GM21390 (cell line): ENCODE data around the gene GSTM2.
"Not testable (repeated sequence)": the region's sequence is repeated elsewhere in the genome, so short reads cannot be mapped to it uniquely, and the experiment has no call there.

Source experiments
- ATAC-seq: cut with Tn5 transposase; IDR thresholded peaks from one replicate; pipeline ENCODE4 v1.9.1; 2021; ENCODE audit not compliant: unreplicated experiment

The GSTM2 gene

DNA sequence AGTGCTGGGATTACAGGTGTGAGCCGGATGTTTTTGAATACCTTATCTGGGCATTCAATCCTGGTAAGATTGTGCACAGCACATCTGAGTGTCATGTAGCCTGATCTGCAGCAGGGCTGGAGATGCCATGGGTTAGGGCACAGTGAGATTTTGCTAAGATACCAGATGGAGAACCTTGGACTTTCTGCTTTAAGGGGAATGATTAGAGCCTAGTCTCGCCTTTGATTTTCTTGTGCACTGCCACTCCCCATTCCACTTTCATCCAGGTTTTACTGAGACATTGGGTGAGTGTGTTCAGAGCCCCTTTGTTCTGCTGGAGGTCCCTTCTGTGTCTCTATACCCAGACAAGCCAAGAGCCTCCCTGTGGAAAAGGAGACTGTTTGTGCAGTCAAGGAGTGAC, 6.0 kb downstream of the GSTM2 start:
- ATAC-seq, result not testable (repeated sequence)

DNA sequence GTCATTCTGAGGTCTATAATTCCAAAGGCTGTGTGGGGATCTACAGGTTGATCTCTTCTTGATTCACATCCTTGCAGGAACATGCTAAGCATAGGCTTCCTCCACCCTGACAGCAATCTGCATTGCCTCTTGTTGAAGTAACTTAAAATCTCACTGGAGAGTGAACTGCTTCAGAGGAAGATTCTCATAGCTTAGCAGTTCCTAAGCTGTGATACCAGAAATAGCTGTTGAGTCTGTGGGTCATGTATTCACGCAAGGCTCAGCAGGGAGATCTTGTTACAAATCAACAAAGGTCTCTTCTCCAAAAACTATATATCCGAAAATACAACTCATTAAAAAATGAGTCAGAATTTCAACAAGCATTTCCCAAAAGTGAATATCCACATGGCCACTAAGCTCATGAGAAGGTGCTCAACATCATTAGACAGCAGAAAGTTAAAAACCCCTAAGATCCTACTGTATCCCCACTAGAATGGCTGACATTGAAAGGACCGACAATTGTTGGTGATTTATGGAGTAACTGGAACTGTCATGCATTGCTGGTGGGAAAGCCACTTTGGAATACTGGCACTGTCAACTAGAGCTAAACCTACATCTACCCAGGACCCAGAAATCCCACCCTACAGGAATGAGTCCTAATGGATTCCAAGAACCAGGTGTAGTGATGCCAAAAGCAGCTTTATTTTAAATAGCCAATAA, 9.0 kb downstream of the GSTM2 start:
- ATAC-seq, result not testable (repeated sequence)

DNA sequence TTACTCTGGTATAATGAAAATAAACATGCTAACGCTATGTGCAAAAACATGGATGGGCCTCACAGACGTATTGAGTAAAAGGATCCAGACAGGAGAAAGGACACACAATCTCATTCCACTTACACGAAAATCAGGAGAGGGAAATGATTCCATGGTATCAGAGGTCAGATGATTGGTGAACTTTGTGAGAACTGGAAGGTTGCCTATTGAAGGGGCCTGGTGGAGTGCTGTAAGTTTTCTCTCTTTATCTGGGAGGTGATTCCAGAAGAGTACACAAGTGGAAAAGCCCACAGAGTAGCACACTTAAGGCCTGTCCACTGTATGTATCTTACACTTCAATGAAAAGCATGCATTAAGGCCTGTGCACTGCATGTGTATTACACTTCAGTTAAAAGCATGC, 9.6 kb downstream of the GSTM2 start:
- ATAC-seq, result no peak

DNA sequence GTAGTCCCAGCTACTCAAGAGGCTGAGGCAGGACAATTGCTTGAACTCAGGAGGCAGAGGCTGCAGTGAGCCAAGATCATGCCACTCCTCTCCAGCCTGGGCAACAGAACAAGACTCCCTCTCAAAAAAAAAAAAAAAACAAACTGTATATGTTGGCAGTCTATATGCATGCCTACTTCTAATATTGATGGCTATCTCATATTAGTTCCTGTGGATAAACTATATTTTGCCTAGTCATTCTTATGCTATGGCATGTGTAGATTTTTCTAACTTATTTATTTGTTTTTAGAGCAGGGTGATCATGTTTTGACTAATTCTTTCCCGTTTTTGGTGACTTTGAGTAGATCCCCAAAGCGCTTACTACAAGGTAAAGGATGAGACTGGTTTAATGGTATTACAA, 10.8 kb downstream of the GSTM2 start:
- not testable (repeated sequence) for ATAC-seq

DNA sequence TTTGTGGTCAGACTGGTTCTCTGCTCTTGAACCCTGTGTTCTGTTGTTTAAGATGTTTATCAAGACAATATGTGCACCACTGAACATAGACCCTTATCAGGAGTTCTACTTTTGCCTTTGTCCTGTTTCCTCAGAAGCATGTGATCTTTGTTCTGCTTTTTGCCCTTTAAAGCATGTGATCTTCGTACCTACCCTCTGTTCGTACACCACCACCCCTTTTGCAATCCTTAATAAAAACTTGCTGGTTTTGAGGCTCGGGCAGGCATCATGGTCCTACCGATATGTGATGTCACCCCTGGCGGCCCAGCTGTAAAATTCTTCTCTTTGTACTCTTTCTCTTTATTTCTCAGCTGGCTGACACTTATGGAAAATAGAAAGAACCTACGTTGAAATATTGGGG, 16.9 kb downstream of the GSTM2 start:
- not testable (repeated sequence) for ATAC-seq

DNA sequence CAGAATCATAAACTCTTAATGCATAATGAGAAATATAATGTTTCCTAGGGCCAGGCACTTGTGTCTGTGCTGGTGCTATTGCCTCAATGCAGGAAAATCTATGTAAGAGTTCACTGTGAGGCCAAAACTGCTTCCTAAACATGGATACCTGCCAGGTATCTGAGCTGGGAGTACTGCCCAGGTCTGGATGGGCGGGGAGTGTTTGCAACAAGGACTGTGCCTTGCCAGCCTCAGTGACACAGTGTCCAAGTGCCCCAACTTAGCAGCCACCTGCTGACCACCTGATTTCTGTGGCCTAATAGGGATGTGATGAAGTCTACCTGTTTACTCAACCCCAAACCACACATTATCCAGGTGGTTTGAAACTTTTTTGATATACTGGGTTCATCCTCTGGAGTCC, 17.5 kb downstream of the GSTM2 start:
- not testable (repeated sequence) for ATAC-seq

DNA sequence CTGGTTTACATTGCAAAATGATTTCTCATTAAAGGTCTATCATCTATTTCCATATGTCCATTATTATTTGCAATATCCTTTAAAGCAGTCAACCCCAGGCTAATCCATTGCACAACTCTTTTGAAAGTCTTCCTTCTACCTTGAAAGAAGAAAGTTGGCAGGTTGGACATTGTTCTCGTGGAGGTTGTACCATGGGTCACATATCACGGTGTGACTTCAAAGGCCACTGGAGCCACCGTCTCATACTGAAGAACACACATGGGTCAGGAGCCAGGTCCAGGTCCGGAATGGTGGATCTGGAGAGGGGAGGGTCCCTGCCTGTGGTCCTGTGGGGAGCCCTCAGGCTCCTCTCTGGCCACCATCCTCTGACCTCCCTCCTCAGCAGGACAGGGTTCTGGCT, 18.0 kb downstream of the GSTM2 start:
- not testable (repeated sequence) for ATAC-seq

DNA sequence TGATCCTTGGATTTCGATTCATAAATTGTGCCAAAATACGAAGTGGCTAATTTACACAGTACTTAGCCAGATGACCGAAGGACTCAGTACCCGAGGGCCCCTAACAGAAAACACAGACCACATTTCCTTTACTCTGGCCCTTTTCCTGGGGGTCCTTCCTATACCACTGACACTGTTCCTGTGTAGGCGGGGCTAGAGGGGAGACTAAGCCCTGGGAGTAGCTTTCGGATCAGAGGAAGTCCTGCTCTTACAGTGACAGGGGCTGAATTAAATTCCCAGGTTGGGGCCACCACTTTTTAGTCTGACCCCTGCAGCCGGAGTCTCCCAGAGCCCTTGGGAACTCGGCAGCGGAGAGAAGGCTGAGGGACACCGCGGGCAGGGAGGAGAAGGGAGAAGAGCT, 19.3 kb downstream of the GSTM2 start:
- not testable (repeated sequence) for ATAC-seq

DNA sequence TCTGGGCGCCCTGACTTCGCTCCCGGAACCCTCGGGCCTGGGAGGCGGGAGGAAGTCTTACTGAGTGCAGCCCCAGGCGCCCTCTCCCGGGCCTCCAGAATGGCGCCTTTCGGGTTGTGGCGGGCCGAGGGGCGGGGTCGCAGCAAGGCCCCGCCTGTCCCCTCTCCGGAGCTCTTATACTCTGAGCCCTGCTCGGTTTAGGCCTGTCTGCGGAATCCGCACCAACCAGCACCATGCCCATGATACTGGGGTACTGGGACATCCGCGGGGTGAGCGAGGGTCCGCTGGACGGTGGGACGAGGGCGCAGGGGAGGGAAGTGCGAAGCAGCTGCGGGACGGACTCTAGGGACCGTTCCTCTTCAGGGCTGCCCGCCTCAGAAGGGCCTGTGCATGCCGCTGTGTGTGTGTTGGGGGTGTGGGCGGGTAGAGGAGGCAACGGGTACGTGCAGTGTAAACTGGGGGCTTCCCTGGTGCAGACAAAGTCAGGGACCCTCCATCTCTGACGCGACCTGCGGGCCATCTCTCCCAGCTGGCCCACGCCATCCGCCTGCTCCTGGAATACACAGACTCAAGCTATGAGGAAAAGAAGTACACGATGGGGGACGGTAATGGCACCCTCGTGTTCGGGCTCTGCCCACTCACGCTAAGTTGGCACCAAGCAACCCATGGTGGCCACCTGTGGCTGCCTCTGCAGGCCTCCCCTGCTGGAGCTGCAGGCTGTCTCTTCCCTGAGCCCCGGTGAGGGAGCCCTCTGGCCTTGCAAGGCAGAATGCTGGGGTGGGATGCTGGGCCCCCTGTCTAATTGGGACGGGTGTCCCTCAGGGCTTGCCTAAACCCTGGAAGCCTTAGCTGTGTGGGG, 20.0 kb downstream of the GSTM2 start, which contains the start of gene GSTM1:
TSS of gene GSTM1 (plus strand) at position 177 of the 859 bp plus-strand sequence. CDS start at position 234, 57 bp downstream.
- peak; percentile 98 for ATAC-seq

DNA sequence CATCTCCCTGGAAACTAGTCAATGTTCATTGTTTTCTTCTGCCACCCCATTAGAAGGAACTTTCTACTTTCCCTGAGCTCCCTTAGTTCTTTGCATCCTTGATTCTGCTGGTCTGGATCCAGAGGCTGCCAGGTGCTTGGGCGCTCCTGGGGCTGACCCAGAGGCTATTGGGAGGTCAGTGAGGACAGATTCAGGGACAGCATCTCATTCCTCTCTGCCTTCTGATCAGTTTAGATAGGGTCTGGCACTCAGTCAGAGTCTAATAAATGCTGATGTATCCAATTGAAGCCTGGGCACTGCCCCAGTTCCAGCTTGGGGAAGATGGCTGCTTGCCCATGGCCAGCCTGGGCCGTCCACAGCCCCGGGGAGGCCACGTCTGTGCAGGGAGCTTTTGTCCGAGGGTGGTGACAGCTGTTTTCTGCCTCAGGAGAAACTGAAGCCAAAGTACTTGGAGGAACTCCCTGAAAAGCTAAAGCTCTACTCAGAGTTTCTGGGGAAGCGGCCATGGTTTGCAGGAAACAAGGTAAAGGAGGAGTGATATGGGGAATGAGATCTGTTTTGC, 22.1 kb downstream of the GSTM2 start:
- ATAC-seq, result no peak

DNA sequence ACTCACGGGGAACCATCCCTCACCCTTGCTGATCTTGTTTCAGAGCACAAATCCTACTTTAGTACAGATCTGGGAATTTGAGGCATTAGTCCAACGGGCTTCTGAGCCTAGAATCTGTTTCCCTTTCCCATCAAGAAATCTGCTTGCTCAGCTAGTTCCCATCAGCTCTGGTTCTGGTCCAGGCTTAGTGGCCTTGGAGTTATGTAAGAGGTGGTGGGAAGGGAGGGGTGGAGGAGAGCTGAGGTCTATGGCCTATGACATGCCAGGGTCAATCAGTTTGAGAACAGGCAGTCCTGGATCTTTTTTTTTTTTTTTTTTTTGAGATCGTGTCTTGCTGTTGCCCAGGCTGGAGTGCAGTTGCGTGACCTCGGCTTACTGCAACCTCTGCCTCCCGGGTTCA, 23.9 kb downstream of the GSTM2 start:
- no peak for ATAC-seq

DNA sequence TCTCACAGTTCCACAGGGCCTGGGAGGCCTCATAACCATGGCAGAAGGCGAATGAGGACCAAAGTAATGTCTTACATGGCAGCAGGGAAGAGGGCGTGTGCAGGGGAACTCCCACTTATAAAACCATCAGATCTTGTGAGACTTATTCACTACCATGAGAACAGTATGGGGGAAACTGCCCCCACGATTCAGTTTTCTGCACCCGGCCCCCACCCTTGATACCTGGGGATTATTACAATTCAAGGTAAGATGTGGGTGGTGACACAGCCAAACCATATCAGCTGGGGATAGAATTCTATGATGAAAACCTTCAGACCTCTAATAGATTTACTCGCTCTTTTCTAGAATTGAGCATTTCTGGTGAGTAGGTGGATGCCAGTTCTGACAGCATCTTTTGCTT, 26.5 kb downstream of the GSTM2 start:
- not testable (repeated sequence) for ATAC-seq

DNA sequence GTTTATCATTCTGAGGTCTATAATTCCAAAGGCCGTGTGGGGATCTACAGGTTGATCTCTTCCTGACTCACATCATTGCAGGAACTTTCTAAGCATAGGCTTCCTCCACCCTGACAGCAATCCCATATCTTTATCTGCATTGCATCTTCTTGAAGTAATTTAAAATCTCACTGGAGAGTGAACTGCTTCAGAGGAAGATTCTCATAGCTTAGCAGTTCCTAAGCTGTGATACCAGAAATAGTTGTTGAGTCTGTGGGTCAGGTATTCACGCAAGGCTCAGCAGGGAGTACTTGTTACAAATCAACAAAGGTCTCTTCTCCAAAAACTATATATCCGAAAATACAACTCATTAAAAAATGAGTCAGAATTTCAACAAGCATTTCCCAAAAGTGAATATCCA, 27.3 kb downstream of the GSTM2 start:
- ATAC-seq, result not testable (repeated sequence)

DNA sequence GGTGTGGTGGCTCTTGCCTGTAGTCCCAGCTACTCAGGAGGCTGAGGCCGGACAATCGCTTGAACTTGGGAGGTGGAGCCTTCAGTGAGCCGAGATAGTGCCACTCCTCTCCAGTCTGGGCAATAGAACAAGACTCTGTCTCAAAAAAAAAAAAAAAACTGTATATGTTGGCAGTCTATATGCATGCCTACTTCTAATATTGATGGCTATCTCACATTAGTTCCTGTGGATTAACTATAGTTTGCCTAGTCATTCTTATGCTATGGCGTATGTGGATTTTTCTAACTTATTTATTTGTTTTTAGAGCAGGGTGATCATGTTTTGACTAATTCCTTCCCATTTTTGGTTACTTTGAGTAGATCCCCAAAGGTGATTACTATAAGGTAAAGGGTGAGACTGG, 29.2 kb downstream of the GSTM2 start:
- ATAC-seq, result no peak

DNA sequence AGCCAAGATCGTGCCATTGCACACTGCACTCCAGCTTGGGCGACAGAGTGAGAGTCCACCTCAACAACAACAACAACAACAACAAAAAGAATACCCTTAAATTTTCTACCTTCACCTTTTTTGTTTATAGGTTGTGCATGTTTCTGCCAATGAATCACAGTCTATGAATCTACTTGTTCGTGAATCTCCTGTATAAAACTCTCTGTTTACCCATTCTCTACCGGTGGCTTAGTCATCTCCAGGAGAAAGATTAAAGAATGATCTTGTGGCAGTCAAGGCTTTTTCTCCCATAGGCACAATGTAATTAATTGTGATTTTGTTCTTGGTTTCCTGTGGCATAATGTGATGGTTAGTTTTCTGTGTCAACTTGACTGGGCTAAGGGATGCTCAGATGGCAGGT, 30.0 kb downstream of the GSTM2 start:
- ATAC-seq, result not testable (repeated sequence)

DNA sequence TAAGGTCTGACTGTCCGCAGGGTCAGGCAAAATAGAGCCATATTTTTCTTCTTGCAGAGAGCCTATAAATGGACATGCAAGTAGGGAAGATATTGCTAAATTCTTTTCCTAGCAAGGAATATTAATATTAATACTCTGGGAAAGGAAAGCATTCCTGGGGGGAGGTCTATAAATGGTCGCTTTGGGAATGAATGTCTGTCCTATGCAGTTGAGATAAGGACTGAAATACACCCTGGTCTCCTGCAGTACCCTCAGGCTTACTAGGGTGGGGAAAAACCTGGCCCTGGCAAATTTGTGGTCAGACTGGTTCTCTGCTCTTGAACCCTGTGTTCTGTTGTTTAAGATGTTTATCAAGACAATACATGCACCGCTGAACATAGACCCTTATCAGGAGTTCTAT, 35.1 kb downstream of the GSTM2 start:
- not testable (repeated sequence) for ATAC-seq

DNA sequence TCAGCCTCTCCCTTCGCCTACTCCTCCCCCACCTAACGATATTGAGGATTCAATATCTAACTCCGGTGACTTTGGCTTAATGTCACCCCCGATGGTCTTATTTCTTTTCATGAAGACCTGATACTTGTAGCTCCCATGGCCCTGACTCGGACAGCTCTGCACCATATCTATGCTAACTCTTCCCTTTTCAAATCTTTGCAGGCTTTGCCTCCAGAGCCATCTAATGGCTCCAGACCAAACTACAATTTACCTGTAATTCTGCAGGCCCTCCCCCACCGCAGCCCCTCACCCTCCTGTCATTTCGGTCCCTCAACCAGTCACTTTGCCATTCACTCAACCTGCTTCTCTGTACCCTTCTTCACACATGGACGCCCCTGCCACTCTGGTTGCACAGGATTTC, 36.3 kb downstream of the GSTM2 start:
- no peak for ATAC-seq

DNA sequence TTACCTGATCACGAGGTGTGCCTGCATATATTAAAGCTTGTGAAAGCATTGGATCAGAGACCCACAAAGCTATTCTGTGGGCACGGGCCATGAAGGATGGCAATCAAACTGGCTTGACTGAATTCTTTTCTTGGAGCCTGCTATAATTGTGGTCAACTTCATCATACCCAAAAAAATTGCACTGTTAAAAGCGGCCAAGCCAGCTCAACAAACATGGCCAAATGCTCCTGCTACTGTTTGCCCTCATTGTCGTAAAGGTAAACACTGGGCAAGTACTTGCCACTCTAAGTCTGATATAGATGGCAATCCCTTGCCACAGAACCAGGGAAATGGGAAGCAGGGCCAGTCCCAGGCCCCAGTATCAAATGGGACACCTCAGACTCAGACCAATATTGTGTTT, 37.6 kb downstream of the GSTM2 start:
- ATAC-seq, result no peak

DNA sequence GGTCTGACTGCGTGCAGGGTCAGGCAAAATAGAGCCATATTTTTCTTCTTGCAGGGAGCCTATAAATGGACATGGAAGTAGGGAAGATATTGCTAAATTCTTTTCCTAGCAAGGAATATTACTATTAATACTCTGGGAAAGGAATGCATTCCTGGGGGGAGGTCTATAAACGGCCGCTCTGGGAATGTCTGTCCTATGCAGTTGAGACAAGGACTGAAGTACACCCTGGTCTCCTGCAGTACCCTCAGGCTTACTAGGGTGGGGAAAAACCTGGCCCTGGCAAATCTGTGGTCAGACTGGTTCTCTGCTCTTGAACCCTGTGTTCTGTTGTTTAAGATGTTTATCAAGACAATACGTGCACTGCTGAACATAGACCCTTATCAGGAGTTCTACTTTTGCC, 41.1 kb downstream of the GSTM2 start:
- ATAC-seq, result not testable (repeated sequence)

DNA sequence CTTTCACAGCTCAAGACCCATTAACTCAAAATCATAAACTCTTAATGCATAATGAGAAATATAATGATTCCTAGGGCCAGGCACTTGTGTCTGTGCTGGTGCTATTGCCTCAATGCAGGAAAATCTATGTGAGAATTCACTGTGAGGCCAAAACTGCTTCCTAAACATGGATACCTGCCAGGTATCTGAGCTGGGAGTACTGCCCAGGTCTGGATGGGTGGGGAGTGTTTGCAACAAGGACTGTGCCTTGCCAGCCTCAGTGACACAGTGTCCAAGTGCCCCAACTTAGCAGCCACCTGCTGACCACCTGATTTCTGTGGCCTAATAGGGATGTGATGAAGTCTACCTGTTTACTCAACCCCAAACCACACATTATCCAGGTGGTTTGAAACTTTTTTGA, 42.0 kb downstream of the GSTM2 start:
- ATAC-seq, result not testable (repeated sequence)

DNA sequence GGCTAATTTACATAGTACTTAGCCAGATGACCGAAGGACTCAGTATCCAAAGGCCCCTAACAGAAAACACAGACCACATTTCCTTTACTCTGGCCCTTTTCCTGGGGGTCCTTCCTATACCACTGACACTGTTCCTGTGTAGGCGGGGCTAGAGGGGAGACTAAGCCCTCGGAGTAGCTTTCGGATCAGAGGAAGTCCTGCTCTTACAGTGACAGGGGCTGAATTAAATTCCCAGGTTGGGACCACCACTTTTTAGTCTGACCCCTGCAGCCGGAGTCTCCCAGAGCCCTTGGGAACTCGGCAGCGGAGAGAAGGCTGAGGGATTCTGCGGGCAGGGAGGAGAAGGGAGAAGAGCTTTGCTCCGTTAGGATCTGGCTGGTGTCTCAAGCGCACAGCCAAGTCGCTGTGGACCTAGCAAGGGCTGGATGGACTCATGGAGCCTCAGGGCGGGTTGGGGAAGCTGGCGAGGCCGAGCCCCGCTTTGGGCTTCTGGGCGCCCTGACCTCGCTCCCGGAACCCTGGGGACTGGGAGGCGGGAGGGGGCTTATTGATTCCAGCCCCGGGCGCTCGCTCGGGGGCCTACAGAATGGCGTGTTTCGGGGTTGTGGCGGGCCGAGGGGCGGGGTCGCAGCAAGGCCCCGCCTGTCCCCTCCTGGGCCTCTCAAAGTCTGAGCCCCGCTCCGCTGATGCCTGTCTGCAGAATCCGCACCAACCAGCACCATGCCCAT, 43.9 kb downstream of the GSTM2 start, which contains the start of gene GSTM5:
TSS of gene GSTM5 (plus strand) at position 659 of the 728 bp plus-strand sequence. CDS start at position 721, 62 bp downstream.
- ATAC-seq, result not testable (repeated sequence)
